ENCODE data around the gene RABGAP1. TPM values are rescaled to one million over a fixed set of nuclear protein-coding genes. Genes with fewer than 3 reads are reported as not detected.

The RABGAP1 gene
- polyA plus RNA-seq, 1 donor: 38.3 TPM

GRCh38 chr9:122986010-122986409 is 45.2 kb downstream of the RABGAP1 start:
- H3K27ac ChIP-seq (ENCODE audit: low read length): no peak overlapping the region
- no peak overlapping the region for H3K4me3 ChIP-seq (ENCODE audit: low read length)
- WGBS (ENCODE audit: insufficient coverage, low lambda C conversion rate): 100% methylated on average over 1 of the region's 5 CpGs
- H3K9me3 ChIP-seq (ENCODE audit: control insufficient read depth, low read depth, low read length): no peaks in the 10 kb centered on the region
- no peaks in the 10 kb centered on the region for H3K27me3 ChIP-seq (ENCODE audit: control insufficient read depth, insufficient read depth, low read length)
- H3K4me1 ChIP-seq (ENCODE audit: control insufficient read depth, insufficient read depth, low read length): no peaks in the 10 kb centered on the region
- H3K36me3 ChIP-seq (ENCODE audit: control insufficient read depth, insufficient read depth, low read length): peaks cover 35% of the 10 kb centered on the region
- DNase-seq: no peak

GRCh38 chr9:122988141-122988540 is 47.3 kb downstream of the RABGAP1 start:
- Histone ChIP-seq H3K27ac (ENCODE audit: low read length) (no peak overlapping the region), H3K4me1 (ENCODE audit: control insufficient read depth, insufficient read depth, low read length) (no peaks in the 10 kb centered on the region), H3K36me3 (ENCODE audit: control insufficient read depth, insufficient read depth, low read length) (peaks cover 41% of the 10 kb centered on the region), H3K4me3 (ENCODE audit: low read length) (no peak overlapping the region), H3K9me3 (ENCODE audit: control insufficient read depth, low read depth, low read length) (no peaks in the 10 kb centered on the region), H3K27me3 (ENCODE audit: control insufficient read depth, insufficient read depth, low read length) (no peaks in the 10 kb centered on the region)
- no peak for DNase-seq
- 100% methylated on average over 2 of the region's 2 CpGs for WGBS (ENCODE audit: insufficient coverage, low lambda C conversion rate)

DNA sequence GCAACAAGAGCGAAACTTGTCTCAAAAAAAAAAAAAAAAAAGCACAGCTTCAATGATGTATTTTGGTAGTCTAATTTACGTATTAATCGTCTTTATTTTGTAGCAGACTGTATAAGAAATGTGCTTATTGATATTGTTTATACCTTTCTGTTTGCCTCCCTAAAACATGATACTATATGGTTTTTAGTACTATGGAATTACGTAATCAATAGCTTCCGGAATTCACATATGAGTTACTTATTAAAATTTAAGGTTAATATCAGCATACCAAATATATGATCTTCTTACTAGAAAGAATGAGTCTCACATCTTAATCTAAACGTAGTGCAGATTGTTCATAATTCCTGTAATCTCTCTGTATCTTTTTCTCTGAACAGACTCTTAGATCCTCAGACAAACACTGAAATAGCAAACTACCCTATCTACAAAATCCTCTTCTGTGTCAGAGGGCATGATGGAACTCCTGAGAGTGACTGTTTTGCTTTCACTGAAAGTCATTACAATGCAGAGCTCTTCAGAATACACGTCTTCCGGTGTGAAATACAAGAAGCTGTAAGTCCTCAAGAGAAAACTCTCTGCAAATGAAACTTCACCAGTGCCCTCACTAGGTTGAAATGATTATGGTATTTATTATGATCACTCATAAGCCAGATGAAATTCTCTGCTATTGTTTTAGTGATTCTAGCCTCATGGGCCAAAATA is 48.3 kb downstream of the RABGAP1 start:
- no peaks in the 10 kb centered on the region for H3K4me1 ChIP-seq (ENCODE audit: control insufficient read depth, insufficient read depth, low read length)
- WGBS (ENCODE audit: insufficient coverage, low lambda C conversion rate): 81% methylated on average over 2 of the region's 8 CpGs
- DNase-seq: no peak
- no peaks in the 10 kb centered on the region for H3K9me3 ChIP-seq (ENCODE audit: control insufficient read depth, low read depth, low read length)
- peaks cover 41% of the 10 kb centered on the region for H3K36me3 ChIP-seq (ENCODE audit: control insufficient read depth, insufficient read depth, low read length)
- H3K27ac ChIP-seq (ENCODE audit: low read length): no peak overlapping the region
- H3K27me3 ChIP-seq (ENCODE audit: control insufficient read depth, insufficient read depth, low read length): no peaks in the 10 kb centered on the region
- no peak overlapping the region for H3K4me3 ChIP-seq (ENCODE audit: low read length)

DNA sequence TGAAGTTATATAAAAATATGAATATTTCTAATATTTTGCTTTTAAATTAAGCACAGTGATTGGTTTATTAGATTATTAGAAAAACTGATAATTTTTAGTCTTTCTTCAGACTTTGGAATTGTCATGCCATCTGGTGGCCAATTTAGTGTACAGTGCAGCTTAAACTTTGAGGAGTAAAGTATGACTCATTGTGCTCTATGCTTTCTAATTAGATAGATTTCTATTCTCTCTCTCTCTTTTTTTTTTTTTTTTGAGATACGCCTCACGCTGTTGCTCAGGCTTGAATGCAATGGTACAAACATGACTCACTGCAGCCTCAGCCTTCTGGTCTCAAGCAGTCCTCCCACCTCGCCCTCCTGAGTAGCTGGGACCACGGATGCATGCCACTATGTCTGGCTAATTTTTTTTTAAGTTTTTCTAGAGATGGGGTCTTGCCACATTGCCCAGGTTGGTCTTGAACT is 50.6 kb downstream of the RABGAP1 start:
- DNase-seq: peak; percentile 23 to 27
- H3K27me3 ChIP-seq (ENCODE audit: control insufficient read depth, insufficient read depth, low read length): no peaks in the 10 kb centered on the region
- H3K4me1 ChIP-seq (ENCODE audit: control insufficient read depth, insufficient read depth, low read length): no peaks in the 10 kb centered on the region
- H3K36me3 ChIP-seq (ENCODE audit: control insufficient read depth, insufficient read depth, low read length): peaks cover 22% of the 10 kb centered on the region
- WGBS (ENCODE audit: insufficient coverage, low lambda C conversion rate): no CpG with 5 or more reads among the region's 4 CpGs
- no peak overlapping the region for H3K4me3 ChIP-seq (ENCODE audit: low read length)
- no peaks in the 10 kb centered on the region for H3K9me3 ChIP-seq (ENCODE audit: control insufficient read depth, low read depth, low read length)
- no peak overlapping the region for H3K27ac ChIP-seq (ENCODE audit: low read length)

- Histone ChIP-seq H3K4me1 (ENCODE audit: control insufficient read depth, insufficient read depth, low read length) (no peaks in the 10 kb centered on the region), H3K27me3 (ENCODE audit: control insufficient read depth, insufficient read depth, low read length) (no peaks in the 10 kb centered on the region), H3K9me3 (ENCODE audit: control insufficient read depth, low read depth, low read length) (no peaks in the 10 kb centered on the region), H3K4me3 (ENCODE audit: low read length) (no peak overlapping the region), H3K27ac (ENCODE audit: low read length) (no peak overlapping the region), H3K36me3 (ENCODE audit: control insufficient read depth, insufficient read depth, low read length) (peaks cover 21% of the 10 kb centered on the region)
- WGBS (ENCODE audit: insufficient coverage, low lambda C conversion rate): 63% methylated on average over 1 of the region's 1 CpG
- no peak for DNase-seq
Measured at GRCh38 chr9:122996586-122996985, 55.8 kb downstream of the RABGAP1 start.

DNA sequence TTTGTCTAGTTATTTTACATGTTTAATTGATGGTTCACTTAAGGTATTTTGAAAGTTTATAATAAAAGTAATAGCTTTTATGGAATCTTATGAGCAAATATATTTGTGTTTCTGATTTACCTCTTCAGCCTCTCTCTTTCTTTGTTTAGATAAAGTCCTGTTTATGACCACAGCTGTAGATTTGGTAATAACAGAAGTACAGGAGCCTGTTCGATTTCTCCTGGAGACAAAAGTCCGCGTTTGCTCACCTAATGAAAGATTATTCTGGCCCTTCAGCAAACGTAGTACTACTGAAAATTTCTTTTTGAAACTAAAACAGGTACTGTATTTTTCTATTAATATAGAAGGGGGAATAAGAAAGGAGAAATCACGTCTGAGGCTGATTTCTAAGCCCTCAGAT is 57.6 kb downstream of the RABGAP1 start:
- Histone ChIP-seq H3K27me3 (ENCODE audit: control insufficient read depth, insufficient read depth, low read length) (no peaks in the 10 kb centered on the region), H3K4me1 (ENCODE audit: control insufficient read depth, insufficient read depth, low read length) (no peaks in the 10 kb centered on the region), H3K9me3 (ENCODE audit: control insufficient read depth, low read depth, low read length) (no peaks in the 10 kb centered on the region), H3K27ac (ENCODE audit: low read length) (no peak overlapping the region), H3K4me3 (ENCODE audit: low read length) (no peak overlapping the region), H3K36me3 (ENCODE audit: control insufficient read depth, insufficient read depth, low read length) (peaks cover 16% of the 10 kb centered on the region)
- WGBS (ENCODE audit: insufficient coverage, low lambda C conversion rate): 40% methylated on average over 1 of the region's 5 CpGs
- DNase-seq: no peak

- no peaks in the 10 kb centered on the region for H3K4me1 ChIP-seq (ENCODE audit: control insufficient read depth, insufficient read depth, low read length)
- H3K9me3 ChIP-seq (ENCODE audit: control insufficient read depth, low read depth, low read length): no peaks in the 10 kb centered on the region
- peaks cover 22% of the 10 kb centered on the region for H3K36me3 ChIP-seq (ENCODE audit: control insufficient read depth, insufficient read depth, low read length)
- no peak overlapping the region for H3K4me3 ChIP-seq (ENCODE audit: low read length)
- no peak overlapping the region for H3K27ac ChIP-seq (ENCODE audit: low read length)
- DNase-seq: no peak
- no peaks in the 10 kb centered on the region for H3K27me3 ChIP-seq (ENCODE audit: control insufficient read depth, insufficient read depth, low read length)
- 100% methylated on average over 1 of the region's 1 CpG for WGBS (ENCODE audit: insufficient coverage, low lambda C conversion rate)
Measured at GRCh38 chr9:123000371-123001068, 59.7 kb downstream of the RABGAP1 start.

DNA sequence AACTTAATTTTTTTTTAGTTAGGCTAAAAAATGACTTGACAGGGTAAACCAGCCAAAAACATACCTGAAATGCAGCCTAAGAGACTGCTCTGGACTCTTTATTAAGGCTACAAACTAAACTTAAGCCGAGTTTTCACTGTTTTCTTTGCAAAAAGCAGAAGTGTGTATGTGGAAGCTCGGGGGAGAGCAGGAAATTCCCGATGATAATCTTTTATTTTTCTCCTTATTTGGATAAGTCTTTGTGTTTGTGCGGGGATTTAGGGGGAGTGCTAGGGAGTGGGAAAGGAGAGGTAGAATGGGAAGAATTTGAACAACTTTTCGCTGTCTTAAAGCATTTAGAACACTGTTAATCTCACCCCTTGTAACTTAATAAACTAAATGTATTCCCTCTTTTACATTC is 61.9 kb downstream of the RABGAP1 start:
- WGBS (ENCODE audit: insufficient coverage, low lambda C conversion rate): 63% methylated on average over 4 of the region's 5 CpGs
- H3K4me1 ChIP-seq (ENCODE audit: control insufficient read depth, insufficient read depth, low read length): no peaks in the 10 kb centered on the region
- no peaks in the 10 kb centered on the region for H3K27me3 ChIP-seq (ENCODE audit: control insufficient read depth, insufficient read depth, low read length)
- H3K36me3 ChIP-seq (ENCODE audit: control insufficient read depth, insufficient read depth, low read length): peaks cover 25% of the 10 kb centered on the region
- no peak for DNase-seq
- no peak overlapping the region for H3K4me3 ChIP-seq (ENCODE audit: low read length)
- no peaks in the 10 kb centered on the region for H3K9me3 ChIP-seq (ENCODE audit: control insufficient read depth, low read depth, low read length)
- H3K27ac ChIP-seq (ENCODE audit: low read length): no peak overlapping the region

- Histone ChIP-seq H3K9me3 (ENCODE audit: control insufficient read depth, low read depth, low read length) (no peaks in the 10 kb centered on the region), H3K36me3 (ENCODE audit: control insufficient read depth, insufficient read depth, low read length) (peaks cover 25% of the 10 kb centered on the region), H3K27me3 (ENCODE audit: control insufficient read depth, insufficient read depth, low read length) (no peaks in the 10 kb centered on the region), H3K27ac (ENCODE audit: low read length) (no peak overlapping the region), H3K4me3 (ENCODE audit: low read length) (no peak overlapping the region), H3K4me1 (ENCODE audit: control insufficient read depth, insufficient read depth, low read length) (no peaks in the 10 kb centered on the region)
- WGBS (ENCODE audit: insufficient coverage, low lambda C conversion rate): 100% methylated on average over 1 of the region's 2 CpGs
- no peak for DNase-seq
Measured at GRCh38 chr9:123003466-123003865, 62.6 kb downstream of the RABGAP1 start.

DNA sequence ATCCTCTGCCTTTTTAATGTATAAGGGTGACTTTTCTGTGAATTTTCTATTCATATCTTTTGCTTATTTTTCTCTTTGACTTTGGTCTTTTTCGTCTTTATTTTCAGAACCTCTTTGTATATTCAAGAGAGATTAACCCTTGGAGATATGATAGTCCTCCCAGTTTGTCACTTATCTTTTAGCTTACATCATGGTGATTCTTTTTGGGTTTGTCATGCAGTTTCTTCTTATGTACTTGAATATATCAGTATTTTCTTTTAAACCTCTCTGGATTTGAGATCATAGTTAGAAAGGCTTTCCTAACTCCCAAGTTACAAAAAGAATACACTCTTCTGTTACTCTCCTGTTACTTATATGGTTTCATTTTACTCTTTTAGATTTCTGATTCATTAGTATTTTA is 65.1 kb downstream of the RABGAP1 start:
- 100% methylated on average over 1 of the region's 1 CpG for WGBS (ENCODE audit: insufficient coverage, low lambda C conversion rate)
- no peak for DNase-seq
- H3K9me3 ChIP-seq (ENCODE audit: control insufficient read depth, low read depth, low read length): no peaks in the 10 kb centered on the region

More for the DNA sequence above, 65.1 kb downstream of the RABGAP1 start:
- Histone ChIP-seq H3K27me3 (ENCODE audit: control insufficient read depth, insufficient read depth, low read length) (no peaks in the 10 kb centered on the region), H3K4me3 (ENCODE audit: low read length) (no peak overlapping the region), H3K27ac (ENCODE audit: low read length) (no peak overlapping the region), H3K36me3 (ENCODE audit: control insufficient read depth, insufficient read depth, low read length) (peaks cover 19% of the 10 kb centered on the region), H3K4me1 (ENCODE audit: control insufficient read depth, insufficient read depth, low read length) (no peaks in the 10 kb centered on the region)
